Measurements from ENCODE around the gene DYSF.

- no peak for TF ChIP-seq POLR2A (IDR thresholded peaks at IDR 0.05)
- TF ChIP-seq CTCF (IDR thresholded peaks at IDR 0.05): no peak
Measured at GRCh38 chr2:71721669-71722068, 268.3 kb downstream of the DYSF start.
